A375 (cell line): ENCODE data around the gene CCL1. TPM values are rescaled to one million over a fixed set of nuclear protein-coding genes. Genes with fewer than 3 reads are reported as not detected.

ENCODE experiments used
- total RNA-seq: library from RNA; depleted of rRNA; stranded (reverse); fragments of >200 nt; shearing (Covaris generic); gene quantifications from 2 replicates; pipeline ENCODE4 v1.2.3, GENCODE V29; 2014; rRNA removed

The CCL1 gene, protein sequence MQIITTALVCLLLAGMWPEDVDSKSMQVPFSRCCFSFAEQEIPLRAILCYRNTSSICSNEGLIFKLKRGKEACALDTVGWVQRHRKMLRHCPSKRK
- not detected in 2 replicates for total RNA-seq

DNA sequence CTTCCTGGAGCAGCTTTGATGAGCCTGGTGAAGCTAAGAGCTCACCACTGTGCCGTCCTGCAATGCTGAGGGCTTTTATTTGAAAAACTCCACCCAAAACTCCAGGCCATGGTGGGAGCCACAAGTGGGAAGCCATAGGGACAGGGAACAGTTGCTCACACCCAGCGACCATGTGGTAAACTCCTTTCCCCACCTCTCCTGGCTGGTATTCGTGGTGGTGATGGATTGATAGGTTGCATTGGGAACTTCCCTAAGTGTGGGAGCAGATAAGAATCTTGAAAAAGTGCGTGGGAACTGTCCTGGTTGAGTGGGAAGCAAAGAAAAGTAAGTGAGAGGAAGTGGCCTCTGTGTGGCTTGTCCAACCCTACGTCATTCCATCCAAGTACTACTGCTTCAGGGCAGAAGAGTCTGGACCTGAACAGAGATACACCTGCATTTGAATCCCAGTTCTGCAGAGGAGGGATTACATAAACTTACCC lies at the start of gene CCL1:
TSS of gene CCL1 (minus strand) at position 51 of the 479 bp plus-strand sequence. CDS start 72 bp downstream, outside the sequence.

DNA sequence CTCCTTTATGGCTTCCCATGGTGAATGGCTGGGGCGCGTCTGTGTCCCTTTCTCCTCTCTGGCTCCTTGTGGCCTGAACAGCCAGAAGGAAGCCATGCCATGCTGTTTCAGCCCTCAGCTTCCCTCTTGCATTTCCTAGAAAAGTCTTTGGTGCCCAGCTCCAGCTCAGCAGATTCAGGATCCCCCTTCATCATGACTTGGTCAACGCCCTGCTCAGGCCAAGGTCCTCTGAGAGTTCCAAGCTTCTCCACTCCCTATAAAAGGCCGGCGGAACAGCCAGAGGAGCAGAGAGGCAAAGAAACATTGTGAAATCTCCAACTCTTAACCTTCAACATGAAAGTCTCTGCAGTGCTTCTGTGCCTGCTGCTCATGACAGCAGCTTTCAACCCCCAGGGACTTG lies 6.8 kb downstream of the CCL1 start, which contains the start of gene CCL13:
TSS of gene CCL13 (plus strand) at position 287 of the 400 bp plus-strand sequence. CDS start at position 334, 47 bp downstream.

DNA sequence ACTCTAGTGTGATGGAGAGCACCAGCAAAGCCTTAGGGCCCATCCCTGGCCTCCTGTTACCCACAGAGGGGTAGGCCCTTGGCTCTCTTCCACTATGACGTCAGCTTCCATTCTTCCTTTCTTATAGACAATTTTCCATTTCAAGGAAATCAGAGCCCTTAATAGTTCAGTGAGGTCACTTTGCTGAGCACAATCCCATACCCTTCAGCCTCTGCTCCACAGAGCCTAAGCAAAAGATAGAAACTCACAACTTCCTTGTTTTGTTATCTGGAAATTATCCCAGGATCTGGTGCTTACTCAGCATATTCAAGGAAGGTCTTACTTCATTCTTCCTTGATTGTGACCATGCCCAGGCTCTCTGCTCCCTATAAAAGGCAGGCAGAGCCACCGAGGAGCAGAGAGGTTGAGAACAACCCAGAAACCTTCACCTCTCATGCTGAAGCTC lies 44.0 kb downstream of the CCL1 start, which contains the start of gene CCL8:
TSS of gene CCL8 (plus strand) at position 397 of the 445 bp plus-strand sequence. CDS start 67 bp downstream, outside the sequence.

Other genes starting within 250 kb of the CCL1 start
- gene CCL2, start 107.9 kb downstream of the CCL1 start, total RNA-seq: 0.66 and 4.1 TPM in 2 replicates
- gene CCL7, start 93.0 kb downstream of the CCL1 start, total RNA-seq: not detected in 2 replicates
- gene CCL11, start 77.5 kb downstream of the CCL1 start, total RNA-seq: not detected in 2 replicates
- not detected in 2 replicates for gene CCL8, start 43.8 kb downstream of the CCL1 start, total RNA-seq
- not detected in 2 replicates for gene CCL13, start 6.8 kb downstream of the CCL1 start, total RNA-seq
- not detected in 2 replicates for gene TMEM132E, start 216.3 kb upstream of the CCL1 start, total RNA-seq